DOHH2 (cell line): Measurements from ENCODE around the gene GNPAT.

ENCODE experiments used
- H3F3A ChIP-seq: fragments of 200-600 bp; sonication (generic), shearing (Covaris generic); 2 replicates; pipeline ENCODE4 v1.6.0; 2016; ENCODE audit warnings: antibody characterized with exemption, mild to moderate bottlenecking; ENCODE audit not compliant: control insufficient read depth, insufficient read depth
- H3K27ac ChIP-seq: fragments of 200-600 bp; sonication (generic); 2 replicates; pipeline ENCODE4 v1.5.1; 2014; ENCODE audit warnings: low read depth, mild to moderate bottlenecking, low read length, moderate library complexity
- H3K27me3 ChIP-seq: fragments of 200-600 bp; sonication (generic); 2 replicates; pipeline ENCODE4 v1.6.1; 2014; ENCODE audit warnings: mild to moderate bottlenecking, low read length, mixed read lengths; ENCODE audit not compliant: control insufficient read depth
- H3K36me3 ChIP-seq: fragments of 200-600 bp; sonication (generic); 2 replicates; pipeline ENCODE4 v1.6.1; 2014; ENCODE audit warnings: mild to moderate bottlenecking, low read length, moderate library complexity, mixed read lengths; ENCODE audit not compliant: control insufficient read depth
- H3K4me1 ChIP-seq: fragments of 200-600 bp; sonication (generic); 2 replicates; pipeline ENCODE4 v1.6.1; 2014; ENCODE audit warnings: mild to moderate bottlenecking, low read length, mixed read lengths; ENCODE audit not compliant: control insufficient read depth
- H3K4me2 ChIP-seq: fragments of 200-600 bp; sonication (generic); 2 replicates; pipeline ENCODE4 v1.6.0; 2014; ENCODE audit warnings: mild to moderate bottlenecking, low read length, moderate library complexity
- H3K4me3 ChIP-seq: fragments of 200-600 bp; sonication (generic); 2 replicates; pipeline ENCODE4 v1.5.1; 2014; ENCODE audit warnings: mild to moderate bottlenecking, low read length, mixed read lengths
- H3K79me2 ChIP-seq: fragments of 200-600 bp; sonication (generic); 2 replicates; pipeline ENCODE4 v1.6.1; 2014; ENCODE audit warnings: mild to moderate bottlenecking, low read length, mixed read lengths; ENCODE audit not compliant: control insufficient read depth
- H3K9me2 ChIP-seq: fragments of 200-600 bp; sonication (generic); replicated peaks from 2 replicates; pipeline ENCODE4 v1.6.1; 2014; ENCODE audit warnings: mild to moderate bottlenecking, low read length, mixed read lengths; ENCODE audit not compliant: control insufficient read depth
- H3K9me3 ChIP-seq: fragments of 200-600 bp; sonication (generic); 2 replicates; pipeline ENCODE4 v1.6.1; 2014; ENCODE audit warnings: antibody characterized with exemption, low read length, mixed read lengths; ENCODE audit not compliant: control insufficient read depth, insufficient read depth
- H4K20me1 ChIP-seq: fragments of 200-600 bp; sonication (generic); 2 replicates; pipeline ENCODE4 v1.6.0; 2014; ENCODE audit warnings: low read depth, mild to moderate bottlenecking, antibody characterized with exemption, low read length, moderate library complexity; ENCODE audit not compliant: control insufficient read depth, insufficient read depth
- EZH2phosphoT487 ChIP-seq: fragments of 200-600 bp; sonication (generic); IDR thresholded peaks from 2 replicates; pipeline ENCODE4 v1.6.1; 2017; ENCODE audit warnings: borderline replicate concordance, mild to moderate bottlenecking, antibody characterized with exemption, low read length, moderate library complexity, mixed read lengths
- TF ChIP-seq, protein P1 (sequence below): fragments of 200-600 bp; sonication (generic); IDR thresholded peaks from one replicate; pipeline ENCODE4 v1.5.1; 2014; ENCODE audit warnings: antibody characterized with exemption, mild to moderate bottlenecking, low read depth, low read length; ENCODE audit not compliant: poor library complexity, severe bottlenecking

Gene GNPAT

GRCh38 chr1:231235526-231236207, 5.3 kb upstream of the GNPAT start:
- H3K9me2 ChIP-seq, result no peaks in the 10 kb centered on the region
- H3K9me3 ChIP-seq, result no peaks in the 10 kb centered on the region
- H3K27me3 ChIP-seq, result no peaks in the 10 kb centered on the region
- no peak overlapping the region for H3K27ac ChIP-seq
- H3K4me2 ChIP-seq, result no peak overlapping the region
- peaks cover 29% of the 10 kb centered on the region for H3K4me1 ChIP-seq
- no peaks in the 10 kb centered on the region for H4K20me1 ChIP-seq
- H3F3A ChIP-seq, result no peaks in the 10 kb centered on the region
- H3K4me3 ChIP-seq, result no peak overlapping the region
- H3K36me3 ChIP-seq, result peaks cover 64% of the 10 kb centered on the region
- no peak for TF ChIP-seq EZH2phosphoT487
- TF ChIP-seq, protein P1, sequence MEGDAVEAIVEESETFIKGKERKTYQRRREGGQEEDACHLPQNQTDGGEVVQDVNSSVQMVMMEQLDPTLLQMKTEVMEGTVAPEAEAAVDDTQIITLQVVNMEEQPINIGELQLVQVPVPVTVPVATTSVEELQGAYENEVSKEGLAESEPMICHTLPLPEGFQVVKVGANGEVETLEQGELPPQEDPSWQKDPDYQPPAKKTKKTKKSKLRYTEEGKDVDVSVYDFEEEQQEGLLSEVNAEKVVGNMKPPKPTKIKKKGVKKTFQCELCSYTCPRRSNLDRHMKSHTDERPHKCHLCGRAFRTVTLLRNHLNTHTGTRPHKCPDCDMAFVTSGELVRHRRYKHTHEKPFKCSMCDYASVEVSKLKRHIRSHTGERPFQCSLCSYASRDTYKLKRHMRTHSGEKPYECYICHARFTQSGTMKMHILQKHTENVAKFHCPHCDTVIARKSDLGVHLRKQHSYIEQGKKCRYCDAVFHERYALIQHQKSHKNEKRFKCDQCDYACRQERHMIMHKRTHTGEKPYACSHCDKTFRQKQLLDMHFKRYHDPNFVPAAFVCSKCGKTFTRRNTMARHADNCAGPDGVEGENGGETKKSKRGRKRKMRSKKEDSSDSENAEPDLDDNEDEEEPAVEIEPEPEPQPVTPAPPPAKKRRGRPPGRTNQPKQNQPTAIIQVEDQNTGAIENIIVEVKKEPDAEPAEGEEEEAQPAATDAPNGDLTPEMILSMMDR, result no peak
- peaks cover 76% of the 10 kb centered on the region for H3K79me2 ChIP-seq

GRCh38 chr1:231236208-231236591, 4.8 kb upstream of the GNPAT start:
- H3K27me3 ChIP-seq, result no peaks in the 10 kb centered on the region
- TF ChIP-seq EZH2phosphoT487, result no peak
- TF ChIP-seq, protein P1, result no peak
- peaks cover 61% of the 10 kb centered on the region for H3K36me3 ChIP-seq
- H3K9me2 ChIP-seq, result no peaks in the 10 kb centered on the region
- no peak overlapping the region for H3K4me2 ChIP-seq
- H3F3A ChIP-seq, result no peaks in the 10 kb centered on the region
- H3K9me3 ChIP-seq, result no peaks in the 10 kb centered on the region
- H4K20me1 ChIP-seq, result no peaks in the 10 kb centered on the region
- H3K4me3 ChIP-seq, result no peak overlapping the region
- H3K4me1 ChIP-seq, result peaks cover 29% of the 10 kb centered on the region
- no peak overlapping the region for H3K27ac ChIP-seq
- peaks cover 76% of the 10 kb centered on the region for H3K79me2 ChIP-seq

- H3K4me2 ChIP-seq, result no peak overlapping the region
- no peak overlapping the region for H3K4me3 ChIP-seq
- no peak for TF ChIP-seq EZH2phosphoT487
- TF ChIP-seq, protein P1, result no peak
- H3F3A ChIP-seq, result no peaks in the 10 kb centered on the region
- H3K36me3 ChIP-seq, result peaks cover 57% of the 10 kb centered on the region
- no peaks in the 10 kb centered on the region for H3K27me3 ChIP-seq
- H3K9me3 ChIP-seq, result no peaks in the 10 kb centered on the region
- no peaks in the 10 kb centered on the region for H3K9me2 ChIP-seq
- peaks cover 29% of the 10 kb centered on the region for H3K4me1 ChIP-seq
- H3K79me2 ChIP-seq, result peaks cover 76% of the 10 kb centered on the region
- H4K20me1 ChIP-seq, result no peaks in the 10 kb centered on the region
- H3K27ac ChIP-seq, result no peak overlapping the region
Observed at GRCh38 chr1:231236938-231237337, 4.1 kb upstream of the GNPAT start.
